22Rv1 (cell line): ENCODE measurements around the gene WDFY3.

ENCODE experiments used
- H3K27ac ChIP-seq: fragments of 450-650 bp; 2 replicates; pipeline ENCODE4 v1.5.1; 2017
- CTCF ChIP-seq: fragments of 450-650 bp; IDR thresholded peaks from 2 replicates; pipeline ENCODE4 v1.5.1; 2017; ENCODE audit warnings: mild to moderate bottlenecking
- ZFX ChIP-seq: fragments of 450-650 bp; IDR thresholded peaks from 2 replicates; pipeline ENCODE4 v1.6.1; 2017; ENCODE audit warnings: antibody characterized with exemption, borderline replicate concordance

The WDFY3 gene

GRCh38 chr4:84706286-84706685 is 260.2 kb downstream of the WDFY3 start:
- H3K27ac ChIP-seq, result no peak overlapping the region
- no peak for TF ChIP-seq ZFX
- TF ChIP-seq CTCF, result no peak

- H3K27ac ChIP-seq, result no peak overlapping the region
- TF ChIP-seq CTCF (no peak), ZFX (no peak)
Measured at GRCh38 chr4:84699001-84699671, 267.4 kb downstream of the WDFY3 start.

GRCh38 chr4:84697615-84698201 is 268.8 kb downstream of the WDFY3 start:
- peak overlapping the region; percentile 41 for H3K27ac ChIP-seq
- TF ChIP-seq ZFX (no peak), CTCF (no peak)

GRCh38 chr4:84697159-84697558 is 269.3 kb downstream of the WDFY3 start:
- H3K27ac ChIP-seq, result peak overlapping the region; percentile 41

GRCh38 chr4:84691800-84692199 is 274.7 kb downstream of the WDFY3 start:
- no peak for TF ChIP-seq CTCF
- H3K27ac ChIP-seq, result no peak overlapping the region

More at GRCh38 chr4:84697159-84697558, 269.3 kb downstream of the WDFY3 start:
- TF ChIP-seq CTCF, result no peak
- TF ChIP-seq ZFX, result no peak

GRCh38 chr4:84691170-84691691 is 275.3 kb downstream of the WDFY3 start:
- no peak for TF ChIP-seq ZFX
- TF ChIP-seq CTCF, result no peak
- H3K27ac ChIP-seq, result no peak overlapping the region

- TF ChIP-seq CTCF (no peak), ZFX (no peak)
- no peak overlapping the region for H3K27ac ChIP-seq
Measured at GRCh38 chr4:84690481-84690880, 276.0 kb downstream of the WDFY3 start.
